Activated CD4-positive, CD25-positive, alpha-beta regulatory T cell (primary cell): ENCODE measurements around the gene GRM3.

Source experiments
- DNase-seq, 4 experiments: peaks; one replicate each; lab custom pipeline; 2025; lab: John Stamatoyannopoulos, UW

Gene GRM3

DNA sequence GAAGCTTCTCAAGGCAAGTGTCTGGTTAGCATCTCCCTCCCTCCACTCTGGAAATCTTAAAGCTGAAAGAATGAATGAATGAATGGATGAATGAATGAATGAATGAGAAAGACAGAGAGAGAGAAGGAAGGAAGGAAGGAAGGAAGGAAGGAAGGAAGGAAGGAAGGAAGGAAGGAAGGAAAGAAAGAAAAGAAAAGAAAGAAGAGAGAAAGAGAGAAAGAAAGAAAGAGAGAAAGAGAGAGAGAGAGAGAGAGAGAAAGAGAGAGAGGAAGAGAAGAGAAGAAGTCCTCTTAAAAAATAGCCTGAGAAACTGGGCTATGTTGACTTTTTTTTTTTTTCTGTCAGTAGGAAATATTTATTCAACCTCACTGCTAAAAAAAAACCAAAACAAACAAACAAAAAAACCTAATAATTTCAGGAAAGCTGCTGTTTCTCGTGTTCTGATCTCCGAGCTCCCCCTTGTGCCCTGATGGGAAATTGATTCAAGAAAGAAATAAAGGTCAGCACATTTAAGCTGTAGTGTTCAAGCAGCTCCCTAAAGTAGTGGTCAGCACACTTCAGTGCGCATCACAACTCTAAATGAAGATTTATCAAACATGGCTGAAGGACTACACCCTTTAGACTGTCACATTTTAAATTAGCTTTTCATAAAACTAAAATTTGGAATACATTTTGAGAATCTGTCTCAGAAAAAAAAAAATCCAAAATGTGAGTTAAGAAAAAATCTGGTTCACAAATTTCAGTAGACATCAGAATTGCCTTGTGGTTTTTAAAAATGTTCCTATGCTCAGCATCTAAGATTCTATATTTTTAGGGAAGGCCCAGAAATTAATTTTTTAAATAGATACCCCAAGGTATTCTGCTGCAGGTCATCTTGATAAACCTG lies 261.5 kb downstream of the GRM3 start:
- no peak for DNase-seq

DNA sequence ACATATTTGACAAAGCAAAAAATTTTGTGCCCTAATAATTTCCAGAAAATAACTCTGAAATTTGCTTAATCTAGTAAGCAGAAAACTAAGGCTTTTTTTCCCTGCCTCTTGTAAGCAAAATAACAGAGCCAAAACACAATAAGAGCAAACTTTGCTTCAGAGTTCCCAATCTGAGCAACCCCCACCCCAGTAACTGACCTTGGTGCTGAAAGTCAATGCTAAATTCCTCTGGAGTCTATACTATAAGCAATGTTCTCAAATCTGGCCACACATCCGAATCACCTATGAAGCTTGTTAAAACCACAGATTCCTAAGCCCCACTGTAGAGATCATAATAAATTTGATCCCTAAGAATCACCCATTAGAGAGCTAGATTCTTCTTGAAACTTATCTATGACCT lies 265.2 kb downstream of the GRM3 start:
- no peak for DNase-seq

- DNase-seq, result no peak
Observed at GRCh38 chr7:86911659-86912058, 267.9 kb downstream of the GRM3 start.

- no peak for DNase-seq
Observed at GRCh38 chr7:86913709-86914108, 270.0 kb downstream of the GRM3 start.
